Left cardiac atrium (tissue), 4 donors: ENCODE results near the gene DNASE1L3. TPM values are rescaled to one million over a fixed set of nuclear protein-coding genes. Genes with fewer than 3 reads are reported as not detected.
"Not testable (repeated sequence)": the region's sequence is repeated elsewhere in the genome, so short reads cannot be mapped to it uniquely, and the experiment has no call there.

Experiments used
- ATAC-seq, 2 donors: fragments of 200-7000 bp; cut with Tn5 transposase; one replicate each; pipeline ENCODE4 v1.9.1; 2020; ENCODE audit warnings: mild to moderate bottlenecking in 2 of 2, moderate library complexity in 2 of 2
- DNase-seq: peaks from one replicate; pipeline ENCODE4 v3.0.0-alpha.2; 2020
- intact Hi-C, 2 donors: fragments of 100-400 bp; cut with DNase I; formaldehyde crosslinking; loops; one replicate each; pipeline versions ENCODE4 v1.14.1 to v1.15.1; 2022 to 2023
- total RNA-seq, 2 donors: library from RNA; stranded (reverse); fragmentation: NEBNext Ultra II Directional; extraction: Animal tissue kit (Norgen Biotek cat#: 25700); gene quantifications; one replicate each; pipeline ENCODE4 v1.2.1, GENCODE V29; 2021
- donor health status: DM: no; HTN: yes; CAD: no.
- donor health status: DM: no; HTN: yes; CAD: no; lungs with severe emphysema.
- donor health status: DM: yes; HTN: yes; CAD: no.
- donor health status: Dilated cardiomyopathy.

DNASE1L3 gene
- total RNA-seq, 2 donors from 2014 or later = 1.4 to 3.4 TPM

- intact Hi-C loops = loop anchor here in 1 of 2 donors (5.0 kb wide), 1 partner anchor 65 kb away; no protein-coding TSS in a partner anchor
- ATAC-seq (peak; percentile 92 to 97), DNase-seq (peak; percentile 80)
These were observed 26.6 kb upstream of the DNASE1L3 start, which contains the start of gene ABHD6 for GRCh38 chr3:58237238-58237940. ABHD6 (plus strand) TSS chr3:58237792; CDS start chr3:58256587, 18,795 bp downstream.

DNA sequence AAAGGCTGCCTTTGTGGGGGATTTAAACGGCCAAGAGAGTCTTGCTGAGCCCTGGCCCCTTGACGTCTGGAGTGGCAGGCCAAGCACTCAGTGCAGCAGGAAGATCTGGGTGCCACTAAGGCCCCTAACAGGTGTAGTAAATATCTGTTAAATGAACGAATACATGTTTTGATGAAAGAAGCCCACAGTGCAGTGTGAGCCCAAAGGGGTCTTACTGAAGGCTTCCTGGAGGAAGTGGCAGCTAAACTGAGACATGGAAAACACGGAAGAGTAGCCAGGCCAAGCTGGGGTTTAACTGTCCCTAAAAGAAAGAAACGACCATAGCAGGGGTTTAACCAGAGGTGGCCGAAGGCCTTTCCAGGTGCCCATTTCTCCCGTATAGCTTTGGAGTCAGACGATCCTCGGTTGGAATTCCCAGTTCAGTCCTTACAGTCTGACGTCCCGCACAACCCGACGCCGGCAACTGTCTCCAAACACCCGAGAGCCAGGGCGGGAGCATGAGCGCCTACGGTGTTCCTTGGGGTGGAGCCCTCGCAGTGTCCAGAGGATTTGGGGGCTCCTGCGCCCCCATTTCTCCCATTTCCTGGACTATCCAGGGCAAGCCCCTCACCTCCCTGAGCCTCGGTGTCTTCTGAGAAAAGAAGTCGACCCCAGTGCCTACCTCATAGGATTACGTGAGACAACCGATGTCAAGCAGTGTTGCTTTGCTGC lies 25.9 kb upstream of the DNASE1L3 start:
- ATAC-seq (peak; percentile 2 to 10), DNase-seq (peak; percentile 34)
- intact Hi-C loops = loop anchor here in 1 of 2 donors (5.0 kb wide), 1 partner anchor 66 kb away; no protein-coding TSS in a partner anchor

GRCh38 chr3:58235970-58236369 lies 25.2 kb upstream of the DNASE1L3 start:
- intact Hi-C loops = loop anchor here in 1 of 2 donors (5.0 kb wide), 1 partner anchor 66 kb away; no protein-coding TSS in a partner anchor
- DNase-seq = no peak
- ATAC-seq = no peak

GRCh38 chr3:58234516-58234931 lies 23.8 kb upstream of the DNASE1L3 start:
- intact Hi-C loops = no loop called here
- DNase-seq (no peak), ATAC-seq (no peak)

GRCh38 chr3:58231666-58232065 lies 20.9 kb upstream of the DNASE1L3 start:
- ATAC-seq (no peak), DNase-seq (no peak)
- intact Hi-C loops = no loop called here

DNA sequence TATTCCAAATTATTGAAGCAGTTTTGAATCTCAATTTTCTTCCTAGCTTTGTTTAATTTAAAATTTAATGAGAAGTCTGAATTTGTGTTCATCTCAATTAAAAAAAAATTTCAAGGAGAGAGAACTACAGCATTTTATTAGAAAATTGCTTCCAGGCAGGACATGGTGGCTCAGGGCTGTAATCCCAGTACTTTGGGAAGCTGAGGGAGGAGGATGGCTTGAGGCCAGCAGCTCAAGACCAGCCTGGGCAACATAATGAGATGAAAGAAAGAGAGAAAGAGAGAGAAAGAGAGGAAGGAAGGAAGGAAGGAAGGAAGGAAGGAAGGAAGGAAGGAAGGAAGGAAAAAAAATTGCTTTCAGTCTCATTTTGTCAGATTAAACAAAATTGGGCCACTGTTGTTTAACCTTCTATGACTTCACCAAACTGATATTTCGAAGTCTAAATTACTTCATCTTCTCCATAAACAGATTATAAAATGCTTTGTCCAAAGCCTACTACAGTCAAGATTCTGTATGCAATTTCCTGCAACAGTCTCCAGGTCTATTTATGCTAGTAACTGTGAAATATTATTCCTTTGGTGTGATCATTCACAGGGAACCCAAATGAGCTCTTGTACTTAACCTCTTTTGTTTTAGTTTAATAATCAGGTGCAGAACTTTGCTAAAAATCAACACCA lies 20.2 kb upstream of the DNASE1L3 start:
- ATAC-seq = no peak
- intact Hi-C loops = no loop called here

GRCh38 chr3:58227933-58228332 lies 17.2 kb upstream of the DNASE1L3 start:
- DNase-seq, intact Hi-C loops: not testable (repeated sequence)

More for the DNA sequence above, 20.2 kb upstream of the DNASE1L3 start:
- no peak for DNase-seq

DNA sequence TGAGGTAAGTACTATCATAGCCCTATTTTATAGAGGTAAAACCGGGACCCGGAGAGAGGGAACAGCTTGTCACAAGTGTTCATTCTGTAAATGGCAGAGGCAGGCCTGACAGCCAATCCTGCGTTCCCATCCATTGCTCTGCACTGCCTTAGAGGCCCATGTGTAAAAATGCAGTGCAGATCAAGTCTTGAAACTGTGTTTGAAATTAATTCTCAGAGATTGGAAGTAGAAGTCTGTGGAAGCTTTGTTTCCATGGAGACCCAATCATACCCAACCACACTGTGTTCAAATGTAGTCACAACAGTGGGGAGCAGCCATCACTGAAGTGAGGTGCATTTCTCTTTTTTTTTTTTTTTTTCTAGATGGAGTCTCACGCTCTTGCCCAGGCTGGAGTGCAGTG lies 13.1 kb upstream of the DNASE1L3 start:
- intact Hi-C loops = no loop called here
- DNase-seq (no peak), ATAC-seq (no peak)

More at GRCh38 chr3:58227933-58228332, 17.2 kb upstream of the DNASE1L3 start:
- ATAC-seq = not testable (repeated sequence)

DNA sequence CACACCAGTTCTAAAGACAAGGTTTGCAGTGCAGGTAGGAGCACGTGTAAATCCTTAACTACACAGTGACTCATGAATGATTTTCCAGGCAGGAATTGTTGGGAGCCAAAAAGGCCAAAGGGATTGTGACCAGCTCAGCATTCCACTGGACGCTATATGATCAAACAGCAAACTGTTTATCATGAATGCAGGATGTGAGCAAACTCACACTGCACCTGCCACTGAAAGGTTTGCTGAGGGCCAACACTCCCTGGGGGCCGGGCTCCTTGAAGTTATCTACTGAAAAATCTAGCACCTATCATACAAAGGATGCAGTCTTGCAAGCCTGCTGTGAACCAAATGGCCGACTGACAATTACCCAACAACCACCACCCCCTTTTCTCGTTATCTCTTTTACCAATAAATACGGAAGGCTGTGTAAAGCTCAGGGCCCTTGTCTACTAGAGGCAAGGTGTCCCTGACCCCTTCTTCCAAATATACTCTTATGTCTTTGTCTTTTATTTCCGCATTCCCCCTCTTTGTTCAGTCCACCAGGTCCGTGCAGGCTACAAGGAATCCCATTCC lies 11.5 kb upstream of the DNASE1L3 start:
- no peak for DNase-seq
- no peak for ATAC-seq
- intact Hi-C loops = no loop called here

- DNase-seq (no peak), ATAC-seq (no peak)
- intact Hi-C loops = no loop called here
These were observed 8.1 kb upstream of the DNASE1L3 start for GRCh38 chr3:58218904-58219303.

DNA sequence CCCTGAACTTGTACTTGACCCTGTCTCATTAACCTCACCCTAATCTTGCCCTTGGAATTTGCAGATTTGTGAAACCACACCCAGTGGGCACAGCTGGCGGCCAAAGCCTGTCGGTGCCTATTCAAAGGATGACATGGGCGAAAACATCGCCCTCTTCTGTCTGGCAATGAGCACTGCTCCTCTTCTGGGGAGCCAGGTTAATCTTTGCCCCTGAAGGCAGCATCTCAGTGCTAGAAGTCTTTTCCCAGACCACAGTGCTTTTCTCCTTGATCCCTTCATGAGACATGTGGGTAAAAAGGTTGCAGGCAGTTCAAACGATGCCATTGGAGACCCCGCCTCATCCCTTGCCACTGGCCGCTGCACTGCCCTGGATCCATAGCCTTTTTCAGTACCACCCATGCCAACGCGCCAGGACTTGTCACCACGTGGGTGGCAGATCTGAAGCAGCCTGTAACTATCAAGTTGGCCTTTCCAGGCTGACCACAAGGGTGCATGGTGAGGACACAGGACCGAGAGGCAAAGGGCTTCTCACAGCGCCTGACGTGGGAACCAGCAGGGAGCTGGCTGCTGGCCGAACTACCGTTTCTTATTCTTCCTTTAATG lies 6.5 kb upstream of the DNASE1L3 start:
- DNase-seq = peak; percentile 77
- peak; percentile 94 to 95 for ATAC-seq
- intact Hi-C loops = no loop called here

DNA sequence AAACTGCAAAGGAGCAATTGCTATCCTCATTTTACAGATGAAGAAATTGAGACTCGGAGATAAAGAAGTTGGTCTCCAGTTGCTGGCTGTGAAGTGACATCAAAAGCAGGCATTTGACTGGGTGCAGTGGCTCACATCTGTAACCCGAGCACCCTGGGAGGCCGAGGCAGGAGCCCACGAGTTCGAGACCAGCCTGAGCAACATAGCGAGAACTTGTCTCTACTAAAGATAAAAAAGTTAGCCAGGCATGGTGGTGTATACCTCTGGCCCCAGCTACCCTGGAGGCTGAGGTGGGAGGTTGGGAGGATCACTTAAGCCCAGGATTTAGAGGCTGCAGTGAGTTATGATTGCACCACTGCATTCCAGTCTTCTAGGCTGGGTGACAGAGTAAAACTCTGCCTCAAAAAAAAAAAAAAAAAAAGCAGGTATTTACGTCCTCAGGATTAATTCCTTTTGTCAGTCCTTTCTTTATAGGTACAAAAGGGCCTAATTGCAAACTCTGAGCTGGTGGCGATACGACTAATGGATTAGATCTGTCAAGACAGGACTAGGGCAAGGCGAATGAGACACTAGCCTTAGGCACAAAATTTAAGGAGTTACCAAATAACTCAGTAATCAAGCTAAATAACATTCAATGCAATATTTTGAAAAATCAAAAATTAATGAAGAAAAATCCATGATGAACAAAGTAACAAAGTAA lies 5.9 kb upstream of the DNASE1L3 start:
- no peak for DNase-seq
- intact Hi-C loops = no loop called here
- ATAC-seq = no peak

DNA sequence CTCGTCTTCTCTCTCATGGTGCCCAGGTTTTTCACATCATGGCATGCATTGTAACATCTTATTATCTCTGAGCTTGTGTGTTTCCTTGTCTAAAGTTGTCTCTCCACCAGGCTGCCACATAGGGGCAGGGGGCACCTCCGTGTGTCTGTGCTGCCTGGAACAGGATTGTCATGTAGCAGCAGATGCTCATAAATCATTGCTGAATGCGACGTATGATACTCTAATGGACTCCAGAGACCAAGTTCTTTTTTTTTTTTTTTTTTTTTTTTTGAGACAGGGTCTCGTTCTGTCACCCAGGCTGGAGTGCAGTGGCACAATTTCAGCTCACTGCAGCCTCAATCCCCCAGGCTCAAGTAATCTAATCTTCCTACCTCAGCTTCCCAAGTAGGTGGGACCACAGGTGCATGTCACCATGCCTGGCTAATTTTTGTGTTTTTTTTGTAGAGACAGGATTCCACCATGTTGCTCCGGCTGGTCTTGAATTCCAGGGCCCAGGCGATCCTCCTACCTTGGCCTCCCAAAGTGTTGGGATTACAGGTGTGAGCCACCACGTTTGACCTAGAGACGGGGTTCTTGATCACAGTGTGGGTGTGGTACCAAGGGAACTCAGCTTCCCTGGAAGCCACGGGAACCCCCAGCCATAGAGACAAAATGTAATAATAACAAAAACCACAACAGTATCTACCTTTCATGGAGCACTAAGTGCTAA lies 4.7 kb upstream of the DNASE1L3 start:
- intact Hi-C loops = no loop called here
- DNase-seq = no peak
- ATAC-seq = no peak

- intact Hi-C loops = no loop called here
- ATAC-seq (peak in 1 of 2 donors; percentile 29), DNase-seq (no peak)
These were observed 3.9 kb upstream of the DNASE1L3 start for GRCh38 chr3:58214484-58215316.

- DNase-seq = no peak
- intact Hi-C loops = no loop called here
- ATAC-seq = no peak
These were observed 839 bp downstream of the DNASE1L3 start for GRCh38 chr3:58209933-58210332.

DNA sequence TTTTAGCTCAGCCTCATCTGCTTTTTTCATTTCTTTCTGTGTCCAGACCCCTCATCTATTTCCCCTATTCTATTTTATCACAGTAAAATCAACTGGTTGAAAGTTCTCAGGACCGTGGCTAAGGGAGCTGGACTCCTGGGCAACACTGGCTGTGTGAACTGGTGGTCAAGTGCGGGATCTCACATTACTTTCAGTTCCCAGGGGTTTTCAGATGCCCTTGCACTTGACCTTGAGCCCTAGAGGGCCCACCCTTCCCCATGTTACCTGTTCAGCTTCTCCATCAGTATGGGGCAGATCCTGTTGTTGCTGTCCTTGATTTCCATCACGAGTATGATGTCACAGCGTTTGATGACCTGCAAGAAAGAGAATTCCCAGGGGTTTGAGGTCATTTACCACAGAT lies 2.8 kb downstream of the DNASE1L3 start:
- no peak for DNase-seq
- ATAC-seq = no peak
- intact Hi-C loops = no loop called here

GRCh38 chr3:58206406-58207011 lies 4.3 kb downstream of the DNASE1L3 start:
- DNase-seq (no peak), ATAC-seq (no peak)
- intact Hi-C loops = no loop called here
